K562 (cell line): ENCODE data around the gene UBR3. TPM values are rescaled to one million over a fixed set of nuclear protein-coding genes. Genes with fewer than 3 reads are reported as not detected.

Experiments
- ATAC-seq: fragments of 200-7000 bp; cut with Tn5 transposase; 3 replicates; pipeline ENCODE4 v1.9.1; 2020; ENCODE audit warnings: moderate library complexity
- BruUV-seq: library from RNA; stranded (reverse); fragments of 400-500 nt; replicated peaks from 2 replicates; lab custom pipeline; 2021; lab: Mats Ljungman, UMichigan
- CTCF ChIA-PET: fragments of 300-600 bp; formaldehyde crosslinking; extraction: SDS; loops from one replicate; lab custom pipeline; 2021; ENCODE audit warnings: low intra/inter-chr PET ratio; lab: Yijun Ruan, JAX
- POLR2A ChIA-PET: fragments of 300-600, 350-650 bp; sonication (Branson Sonifier 250); formaldehyde crosslinking; extraction: SDS; loops from one replicate; lab custom pipeline; 2021; ENCODE audit warnings: antibody characterized with exemption, inconsistent platforms; lab: Yijun Ruan, JAX
- DNase-seq, 4 experiments: peaks; one replicate each; pipeline versions ENCODE4 v3.0.0 to v3.0.0-alpha.2; 2011 to 2018; ENCODE audit warnings: low spot score in 3 of 4, mixed read lengths in 3 of 4; ENCODE audit errors: extremely low read depth in 1 of 4
- FAIRE-seq: peaks from 2 replicates; lab custom pipeline; 2011; peaks lifted over from hg19 to GRCh38; lab: Jason Lieb, UNC
- H2AFZ ChIP-seq: 2 replicates; pipeline ENCODE4 v1.6.0; 2011; ENCODE audit warnings: low read depth, low read length, control low read depth, inconsistent platforms
- H3K27ac ChIP-seq: fragments of 200-600 bp; 3 replicates; pipeline ENCODE4 v1.8.0; 2011; ENCODE audit warnings: low read depth, mild to moderate bottlenecking, control low read depth, inconsistent platforms, low read length, moderate library complexity, mixed read lengths; ENCODE audit errors: extremely low read depth
- H3K27me3 ChIP-seq, 2 experiments: fragments of 300-600 bp in 1 of 2; 2 replicates in 1 of 2; 3 replicates in 1 of 2; pipeline versions ENCODE4 v1.6.0 to v1.8.0; 2011; ENCODE audit warnings: inconsistent platforms in 2 of 2, low read length in 2 of 2, mild to moderate bottlenecking in 1 of 2, mixed read lengths in 1 of 2, moderate library complexity in 1 of 2; ENCODE audit not compliant: control insufficient read depth in 2 of 2, insufficient read depth in 2 of 2
- H3K36me3 ChIP-seq: fragments of 300-600 bp; 3 replicates; pipeline ENCODE4 v1.8.0; 2011; ENCODE audit warnings: mild to moderate bottlenecking, low read length, inconsistent platforms; ENCODE audit not compliant: control insufficient read depth, insufficient read depth
- H3K4me1 ChIP-seq, 2 experiments: fragments of 200-600 bp in 1 of 2; replicated peaks in 1 of 2; 2 replicates in 1 of 2; 3 replicates in 1 of 2; pipeline versions ENCODE4 v1.5.1 to v1.8.0; 2011; ENCODE audit warnings: inconsistent platforms in 2 of 2, low read length in 2 of 2, mild to moderate bottlenecking in 1 of 2, mixed read lengths in 1 of 2, moderate library complexity in 1 of 2; ENCODE audit not compliant: control insufficient read depth in 2 of 2, insufficient read depth in 2 of 2
- H3K4me2 ChIP-seq: 2 replicates; pipeline ENCODE4 v1.6.1; 2011; ENCODE audit warnings: low read length, control low read depth, inconsistent platforms, mixed read lengths; ENCODE audit not compliant: insufficient read depth
- H3K4me3 ChIP-seq: fragments of 200-600 bp; sonication (generic), shearing (Covaris generic); 2 replicates; pipeline ENCODE4 v1.5.1; 2016; ENCODE audit warnings: control low read depth, inconsistent platforms
- H3K79me2 ChIP-seq: fragments of 200-600 bp; 3 replicates; pipeline ENCODE4 v1.8.0; 2011; ENCODE audit warnings: low read length, inconsistent platforms; ENCODE audit not compliant: control insufficient read depth, insufficient read depth
- H3K9ac ChIP-seq, 2 experiments: 2 replicates each; pipeline versions ENCODE4 v1.6.0 to v1.6.1; 2011; ENCODE audit warnings: low read depth in 2 of 2, low read length in 2 of 2, control low read depth in 1 of 2, inconsistent platforms in 1 of 2, mild to moderate bottlenecking in 1 of 2, mixed read lengths in 1 of 2; ENCODE audit not compliant: insufficient read depth in 1 of 2
- H3K9me1 ChIP-seq: one replicate; pipeline ENCODE4 v1.6.0; 2011; ENCODE audit warnings: inconsistent platforms, mild to moderate bottlenecking, low read length, moderate library complexity; ENCODE audit not compliant: control insufficient read depth, insufficient read depth
- H3K9me3 ChIP-seq: replicated peaks from 2 replicates; pipeline ENCODE4 v1.5.1; 2011; ENCODE audit warnings: low read depth, low read length, inconsistent platforms; ENCODE audit not compliant: control insufficient read depth, insufficient read depth
- H4K20me1 ChIP-seq: replicated peaks from 2 replicates; pipeline ENCODE4 v1.6.1; 2011; ENCODE audit warnings: low read length, inconsistent platforms, mixed read lengths; ENCODE audit not compliant: control insufficient read depth, insufficient read depth
- CBX2 ChIP-seq: fragments of 200-600 bp; sonication (generic); IDR thresholded peaks from one replicate; pipeline ENCODE4 v1.6.1; 2012; ENCODE audit warnings: mild to moderate bottlenecking, low read length, inconsistent platforms; ENCODE audit not compliant: insufficient read depth, poor library complexity, severe bottlenecking
- ELF1 ChIP-seq: fragments of 200-800 bp; sonication (Bioruptor generic); IDR thresholded peaks from 2 replicates; pipeline ENCODE4 v1.6.1; 2016; ENCODE audit warnings: missing genetic modification characterization, missing compliant biosample characterization
- ELF4 ChIP-seq: fragments of 450-650 bp; formaldehyde crosslinking; IDR thresholded peaks from 2 replicates; pipeline ENCODE4 v1.4.0; 2022; ENCODE audit warnings: missing genetic modification characterization
- FOXA1 ChIP-seq: fragments of 450-650 bp; IDR thresholded peaks from 2 replicates; pipeline ENCODE4 v1.6.1; 2016; ENCODE audit warnings: mild to moderate bottlenecking, borderline replicate concordance
- GABPB1 ChIP-seq: sonication (generic); formaldehyde crosslinking; IDR thresholded peaks from 2 replicates; pipeline ENCODE4 v1.8.0; 2022; ENCODE audit warnings: mild to moderate bottlenecking, missing genetic modification reagents
- ILK ChIP-seq: fragments of 450-650 bp; IDR thresholded peaks from 2 replicates; pipeline ENCODE4 v1.6.1; 2016; ENCODE audit warnings: missing genetic modification characterization, low read depth, mild to moderate bottlenecking, missing compliant biosample characterization, moderate library complexity, borderline replicate concordance
- MYNN ChIP-seq, 2 experiments: sonication (generic); formaldehyde crosslinking in 1 of 2; IDR thresholded peaks; 2 replicates each; pipeline versions ENCODE4 v1.5.0 to v1.6.1; 2016 to 2020; ENCODE audit warnings: antibody characterized with exemption in 1 of 2, missing genetic modification reagents in 1 of 2
- NCOR1 ChIP-seq: fragments of 450-650 bp; IDR thresholded peaks from 2 replicates; pipeline ENCODE4 v1.6.1; 2016; ENCODE audit warnings: mild to moderate bottlenecking, moderate library complexity
- SUPT5H ChIP-seq: fragments of 450-650 bp; IDR thresholded peaks from 2 replicates; pipeline ENCODE4 v1.6.1; 2016
- TAF15 ChIP-seq: fragments of 200-400 bp; formaldehyde crosslinking; IDR thresholded peaks from 2 replicates; pipeline ENCODE4 v1.6.1; 2017; ENCODE audit warnings: mild to moderate bottlenecking, low read depth, low read length, moderate library complexity
- TCFL5 ChIP-seq: fragments of 250-450 bp; sonication (Bioruptor Pico); conservative IDR thresholded peaks from 2 replicates; pipeline ENCODE4 v1.6.1; 2021; ENCODE audit warnings: mild to moderate bottlenecking, moderate library complexity, matching md5 sums
- ZEB2 ChIP-seq: fragments of 450-650 bp; IDR thresholded peaks from 2 replicates; pipeline ENCODE4 v1.6.1; 2016
- ZFP36 ChIP-seq: fragments of 150-350 bp; IDR thresholded peaks from 2 replicates; pipeline ENCODE4 v1.6.1; 2018; ENCODE audit warnings: low read length, low read depth; ENCODE audit not compliant: partially characterized antibody
- ZNF124 ChIP-seq: sonication (generic); formaldehyde crosslinking; IDR thresholded peaks from 2 replicates; pipeline ENCODE4 v1.8.1; 2022; ENCODE audit warnings: missing genetic modification reagents
- ZNF224 ChIP-seq: sonication (generic); formaldehyde crosslinking; IDR thresholded peaks from 2 replicates; pipeline ENCODE4 v1.8.0; 2022; ENCODE audit warnings: mild to moderate bottlenecking, missing genetic modification reagents
- ZNF561 ChIP-seq: fragments of 450-650 bp; formaldehyde crosslinking; conservative IDR thresholded peaks from 2 replicates; pipeline ENCODE4 v1.4.0; 2020; ENCODE audit warnings: mild to moderate bottlenecking, moderate library complexity
- ZNF77 ChIP-seq: fragments of 250-450 bp; sonication (Bioruptor Pico); IDR thresholded peaks from 2 replicates; pipeline ENCODE4 v1.5.0; 2020
- in situ Hi-C: fragments of 300-500 bp; cut with MboI; formaldehyde crosslinking; loops from 4 replicates; pipeline ENCODE4 v1.15.0; 2018; ENCODE audit warnings: inconsistent platforms, mixed read lengths
- intact Hi-C: fragments of 100-400 bp; cut with micrococcal nuclease; formaldehyde crosslinking; loops from 2 replicates; pipeline ENCODE4 v1.14.2; 2022
- polyA plus RNA-seq, 8 experiments: library from polyadenylated mRNA; depleted of rRNA in 4 of 8; stranded (reverse) in 5 of 8; unstranded in 3 of 8; fragments of >200 nt; fragmentation: Nextera tagmentation in 2 of 8; fragmentation: Illumina TruSeq in 1 of 8; extraction: Ambion mirVana in 2 of 8; extraction: Trizol in 1 of 8; gene quantifications; 2 replicates each; pipeline versions ENCODE4 v1.2.1 to v1.2.3, GENCODE V29; 2011 to 2014; ENCODE audit warnings: inconsistent platforms in 1 of 8, missing spikeins in 1 of 8
- total RNA-seq, 7 experiments: library from RNA; depleted of rRNA in 6 of 7; stranded (reverse); fragments of >200 nt in 6 of 7; fragmentation: Illumina TruSeq in 2 of 7; extraction: Trizol in 2 of 7; gene quantifications; 2 replicates each; pipeline versions ENCODE4 v1.2.1 to v1.2.3, GENCODE V29; 2011 to 2021; ENCODE audit warnings: low replicate concordance in 1 of 7
- TF ChIP-seq, protein P1 (sequence below): sonication (generic); formaldehyde crosslinking; IDR thresholded peaks from 2 replicates; pipeline ENCODE4 v1.8.1; 2022; ENCODE audit warnings: missing genetic modification reagents
- TF ChIP-seq, protein P2 (sequence below): fragments of 250-450 bp; sonication (Bioruptor Pico); IDR thresholded peaks from 2 replicates; pipeline ENCODE4 v1.4.0; 2020
- TF ChIP-seq, protein P3 (sequence below): fragments of 250-450 bp; sonication (Bioruptor Pico); IDR thresholded peaks from 2 replicates; pipeline ENCODE4 v1.4.0; 2020; ENCODE audit warnings: mild to moderate bottlenecking, moderate library complexity, borderline replicate concordance

Gene UBR3
- total and polyA plus RNA-seq, 9 of the 15 experiments (the other 6 are each of a cell fraction or from before 2014, with no cell fraction given) = 14.4 to 63.5 (median 40.4) TPM

DNA sequence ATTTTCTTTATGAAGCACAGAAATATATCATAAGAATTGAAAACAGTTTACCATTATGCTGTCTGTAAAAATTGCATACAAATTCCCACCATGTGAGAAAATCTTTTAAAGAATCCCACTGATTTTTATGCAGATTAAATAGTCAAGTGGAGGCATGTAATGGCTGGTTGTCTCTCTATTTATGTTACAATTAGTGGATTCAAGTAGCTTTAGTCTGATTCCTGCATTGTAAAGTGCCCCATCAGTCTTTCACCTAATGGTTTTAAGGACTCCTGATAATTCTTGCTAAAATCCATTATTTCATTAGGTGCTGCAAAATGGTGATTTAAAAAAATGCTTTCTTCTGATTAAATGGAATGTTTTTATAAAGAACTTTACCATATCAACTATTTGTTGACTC is 202.3 kb downstream of the UBR3 start:
- ChIA-PET POLR2A (interaction anchor here (1.1 kb wide), 1 partner anchor 316 kb away, joined by 3 read pairs; no protein-coding TSS in a partner anchor), CTCF (no interaction called here)
- no peak for FAIRE-seq
- TF ChIP-seq, protein P1, sequence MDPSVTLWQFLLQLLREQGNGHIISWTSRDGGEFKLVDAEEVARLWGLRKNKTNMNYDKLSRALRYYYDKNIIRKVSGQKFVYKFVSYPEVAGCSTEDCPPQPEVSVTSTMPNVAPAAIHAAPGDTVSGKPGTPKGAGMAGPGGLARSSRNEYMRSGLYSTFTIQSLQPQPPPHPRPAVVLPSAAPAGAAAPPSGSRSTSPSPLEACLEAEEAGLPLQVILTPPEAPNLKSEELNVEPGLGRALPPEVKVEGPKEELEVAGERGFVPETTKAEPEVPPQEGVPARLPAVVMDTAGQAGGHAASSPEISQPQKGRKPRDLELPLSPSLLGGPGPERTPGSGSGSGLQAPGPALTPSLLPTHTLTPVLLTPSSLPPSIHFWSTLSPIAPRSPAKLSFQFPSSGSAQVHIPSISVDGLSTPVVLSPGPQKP (CRISPR knock-in tag) = no peak
- no peak for TF ChIP-seq ELF4 (CRISPR knock-in tag)
- TF ChIP-seq NCOR1 = no peak
- TF ChIP-seq TAF15 = no peak
- TF ChIP-seq, protein P2, sequence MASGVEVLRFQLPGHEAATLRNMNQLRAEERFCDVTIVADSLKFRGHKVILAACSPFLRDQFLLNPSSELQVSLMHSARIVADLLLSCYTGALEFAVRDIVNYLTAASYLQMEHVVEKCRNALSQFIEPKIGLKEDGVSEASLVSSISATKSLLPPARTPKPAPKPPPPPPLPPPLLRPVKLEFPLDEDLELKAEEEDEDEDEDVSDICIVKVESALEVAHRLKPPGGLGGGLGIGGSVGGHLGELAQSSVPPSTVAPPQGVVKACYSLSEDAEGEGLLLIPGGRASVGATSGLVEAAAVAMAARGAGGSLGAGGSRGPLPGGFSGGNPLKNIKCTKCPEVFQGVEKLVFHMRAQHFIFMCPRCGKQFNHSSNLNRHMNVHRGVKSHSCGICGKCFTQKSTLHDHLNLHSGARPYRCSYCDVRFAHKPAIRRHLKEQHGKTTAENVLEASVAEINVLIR (CRISPR knock-in tag) = no peak
- no peak for TF ChIP-seq ZNF124
- no peak for TF ChIP-seq GABPB1 (CRISPR knock-in tag)
- TF ChIP-seq CBX2 = no peak
- TF ChIP-seq ELF1 = no peak
- no peak for TF ChIP-seq FOXA1
- no peak for TF ChIP-seq ZNF77 (CRISPR knock-in tag)
- no peak for TF ChIP-seq ILK
- no peak for TF ChIP-seq ZFP36
- no peak for TF ChIP-seq TCFL5 (CRISPR knock-in tag)
- no peak for TF ChIP-seq MYNN (IDR thresholded peaks at IDR 0.05)
- TF ChIP-seq MYNN (CRISPR knock-in tag; IDR thresholded peaks at IDR 0.05) = no peak
- TF ChIP-seq ZNF224 (CRISPR knock-in tag) = no peak
- TF ChIP-seq SUPT5H = no peak
- TF ChIP-seq ZEB2 = no peak
- TF ChIP-seq, protein P3, sequence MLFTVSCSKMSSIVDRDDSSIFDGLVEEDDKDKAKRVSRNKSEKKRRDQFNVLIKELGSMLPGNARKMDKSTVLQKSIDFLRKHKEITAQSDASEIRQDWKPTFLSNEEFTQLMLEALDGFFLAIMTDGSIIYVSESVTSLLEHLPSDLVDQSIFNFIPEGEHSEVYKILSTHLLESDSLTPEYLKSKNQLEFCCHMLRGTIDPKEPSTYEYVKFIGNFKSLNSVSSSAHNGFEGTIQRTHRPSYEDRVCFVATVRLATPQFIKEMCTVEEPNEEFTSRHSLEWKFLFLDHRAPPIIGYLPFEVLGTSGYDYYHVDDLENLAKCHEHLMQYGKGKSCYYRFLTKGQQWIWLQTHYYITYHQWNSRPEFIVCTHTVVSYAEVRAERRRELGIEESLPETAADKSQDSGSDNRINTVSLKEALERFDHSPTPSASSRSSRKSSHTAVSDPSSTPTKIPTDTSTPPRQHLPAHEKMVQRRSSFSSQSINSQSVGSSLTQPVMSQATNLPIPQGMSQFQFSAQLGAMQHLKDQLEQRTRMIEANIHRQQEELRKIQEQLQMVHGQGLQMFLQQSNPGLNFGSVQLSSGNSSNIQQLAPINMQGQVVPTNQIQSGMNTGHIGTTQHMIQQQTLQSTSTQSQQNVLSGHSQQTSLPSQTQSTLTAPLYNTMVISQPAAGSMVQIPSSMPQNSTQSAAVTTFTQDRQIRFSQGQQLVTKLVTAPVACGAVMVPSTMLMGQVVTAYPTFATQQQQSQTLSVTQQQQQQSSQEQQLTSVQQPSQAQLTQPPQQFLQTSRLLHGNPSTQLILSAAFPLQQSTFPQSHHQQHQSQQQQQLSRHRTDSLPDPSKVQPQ (CRISPR knock-in tag) = no peak
- no peak for TF ChIP-seq ZNF561
- intact Hi-C loops (no loop called here), in situ Hi-C loops (no loop called here)
- H3K4me1 ChIP-seq = no peaks in the 10 kb centered on the region
- H3K27me3 ChIP-seq = no peaks in the 10 kb centered on the region
- H2AFZ ChIP-seq = no peak overlapping the region
- BruUV-seq = no TSS peak
- H3K36me3 ChIP-seq = peaks cover 26% of the 10 kb centered on the region
- no peak overlapping the region for H3K4me2 ChIP-seq
- no peak overlapping the region for H3K4me3 ChIP-seq
- no peaks in the 10 kb centered on the region for H3K9me1 ChIP-seq
- no peaks in the 10 kb centered on the region for H4K20me1 ChIP-seq
- no peaks in the 10 kb centered on the region for H3K9me3 ChIP-seq
- H3K9ac ChIP-seq = no peak overlapping the region
- no peak overlapping the region for H3K27ac ChIP-seq
- H3K79me2 ChIP-seq = no peaks in the 10 kb centered on the region
- no peak for DNase-seq
- no peak for ATAC-seq
